Keratinocyte (primary cell): ENCODE measurements around the gene KMT2C.

Experiments used
- CTCF ChIP-seq, 3 experiments: IDR thresholded peaks in 1 of 3; conservative IDR thresholded peaks in 1 of 3; optimal IDR thresholded peaks in 1 of 3; 2 replicates in 2 of 3; 3 replicates in 1 of 3; pipeline versions ENCODE3 to v1.5.1; 2011; ENCODE audit warnings: low read length in 3 of 3, mild to moderate bottlenecking in 3 of 3, moderate library complexity in 2 of 3, control low read depth in 1 of 3, inconsistent platforms in 1 of 3; ENCODE audit not compliant: insufficient read depth in 2 of 3; ENCODE audit errors: extremely low read depth in 1 of 3
- EZH2 ChIP-seq: IDR thresholded peaks from one replicate; pipeline ENCODE4 v1.6.1; 2012; ENCODE audit warnings: inconsistent platforms, mild to moderate bottlenecking, low read length, moderate library complexity

DNA sequence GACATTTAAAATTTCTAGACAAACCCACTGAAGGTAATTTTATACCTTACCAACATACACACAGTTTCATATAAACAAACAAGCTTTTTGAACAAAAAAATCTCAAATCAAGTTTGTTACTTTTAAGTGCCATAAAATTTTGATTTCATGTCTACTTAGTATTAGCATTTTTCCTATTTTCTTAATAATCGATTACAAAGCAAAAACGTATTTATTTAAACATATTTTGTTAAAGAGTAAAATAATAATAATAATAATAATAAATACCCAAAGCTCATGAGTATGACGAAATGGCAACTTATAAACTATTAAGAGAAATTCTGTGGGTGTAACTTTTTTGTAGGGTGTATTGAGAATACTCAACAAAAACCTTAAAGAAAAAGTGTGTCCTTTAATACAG lies 232.7 kb downstream of the KMT2C start:
- TF ChIP-seq CTCF (optimal IDR thresholded peaks at IDR 0.05 in 1 of 3, IDR thresholded peaks at IDR 0.05 in 1 of 3, conservative IDR thresholded peaks at IDR 0.05 in 1 of 3; ENCODE audit: extremely low read depth in 1 of 3, insufficient read depth in 2 of 3, low read length in 3 of 3) (no peak), EZH2 (no peak)
